HT-29 (cell line): ENCODE data around the gene RTEL1. TPM values are rescaled to one million over a fixed set of nuclear protein-coding genes. Genes with fewer than 3 reads are reported as not detected.

Source experiments
- DNase-seq: peaks from one replicate; pipeline ENCODE4 v3.0.0-alpha.2; 2015; ENCODE audit warnings: low spot score
- total RNA-seq: library from RNA; depleted of rRNA; stranded (reverse); fragments of >200 nt; shearing (Covaris generic); gene quantifications from 2 replicates; pipeline ENCODE4 v1.2.3, GENCODE V29; 2014

RTEL1 gene
- total RNA-seq, 1 experiment from 2014 or later, result 55.1 TPM

DNA sequence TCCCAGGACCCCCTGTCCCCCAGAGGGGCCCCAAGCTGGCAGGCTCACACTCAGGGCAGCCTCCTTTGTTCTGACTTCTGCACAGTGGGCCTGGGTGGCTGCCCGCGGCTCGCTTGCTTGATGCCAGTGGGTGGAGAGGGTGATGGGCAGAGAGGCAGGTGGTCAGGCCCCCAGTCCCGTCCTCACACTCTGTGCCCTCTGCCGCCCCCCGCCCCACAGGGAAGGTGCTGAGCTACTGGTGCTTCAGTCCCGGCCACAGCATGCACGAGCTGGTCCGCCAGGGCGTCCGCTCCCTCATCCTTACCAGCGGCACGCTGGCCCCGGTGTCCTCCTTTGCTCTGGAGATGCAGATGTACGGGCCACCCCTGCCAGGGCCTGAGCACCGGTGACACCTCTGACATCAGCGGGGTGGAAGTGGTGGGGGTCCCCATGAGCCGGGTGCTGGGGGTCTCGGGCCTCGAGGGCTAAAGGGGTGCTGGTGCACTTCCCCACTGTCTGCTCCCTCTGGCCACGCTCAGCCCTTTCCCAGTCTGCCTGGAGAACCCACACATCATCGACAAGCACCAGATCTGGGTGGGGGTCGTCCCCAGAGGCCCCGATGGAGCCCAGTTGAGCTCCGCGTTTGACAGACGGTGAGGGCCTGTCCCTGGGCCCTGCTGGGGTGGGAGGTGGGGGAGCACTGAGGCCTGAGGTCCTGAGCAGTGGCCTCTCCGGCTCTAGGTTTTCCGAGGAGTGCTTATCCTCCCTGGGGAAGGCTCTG is 29.5 kb downstream of the RTEL1 start:
- DNase-seq, result no peak

DNA sequence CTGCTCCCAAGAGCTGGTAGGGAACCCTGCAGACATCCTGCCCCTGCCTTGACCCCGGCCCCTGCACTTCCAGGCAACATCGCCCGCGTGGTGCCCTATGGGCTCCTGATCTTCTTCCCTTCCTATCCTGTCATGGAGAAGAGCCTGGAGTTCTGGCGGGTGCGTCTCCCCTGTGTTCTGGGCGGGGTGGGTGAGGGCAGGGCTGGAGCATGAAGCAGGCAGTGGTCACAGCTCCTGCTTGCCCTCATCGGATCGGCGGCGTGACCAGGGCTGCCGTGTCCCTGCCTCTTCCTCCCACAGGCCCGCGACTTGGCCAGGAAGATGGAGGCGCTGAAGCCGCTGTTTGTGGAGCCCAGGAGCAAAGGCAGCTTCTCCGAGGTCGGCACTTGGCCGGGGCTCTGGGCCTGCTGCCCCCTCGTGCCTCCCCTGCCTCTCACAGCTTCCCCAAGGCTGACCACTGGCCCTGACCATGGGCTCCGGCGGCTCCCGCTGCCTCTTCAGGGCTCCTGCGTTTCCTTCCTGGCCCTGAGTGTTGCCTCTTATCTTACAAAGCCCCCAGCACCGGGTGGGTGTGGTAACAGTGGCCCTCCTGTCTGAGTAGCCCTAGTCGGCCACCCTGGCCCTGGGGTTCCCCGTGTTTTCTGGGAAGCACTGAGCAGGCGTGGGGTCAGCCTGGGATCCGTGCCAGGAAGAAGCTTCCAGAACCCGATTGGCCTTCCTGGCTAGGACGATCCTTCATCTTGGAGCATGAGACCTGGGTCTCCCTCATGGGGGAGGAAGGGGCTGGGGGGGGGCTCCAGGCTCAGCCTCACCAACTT is 30.3 kb downstream of the RTEL1 start:
- no peak for DNase-seq

DNA sequence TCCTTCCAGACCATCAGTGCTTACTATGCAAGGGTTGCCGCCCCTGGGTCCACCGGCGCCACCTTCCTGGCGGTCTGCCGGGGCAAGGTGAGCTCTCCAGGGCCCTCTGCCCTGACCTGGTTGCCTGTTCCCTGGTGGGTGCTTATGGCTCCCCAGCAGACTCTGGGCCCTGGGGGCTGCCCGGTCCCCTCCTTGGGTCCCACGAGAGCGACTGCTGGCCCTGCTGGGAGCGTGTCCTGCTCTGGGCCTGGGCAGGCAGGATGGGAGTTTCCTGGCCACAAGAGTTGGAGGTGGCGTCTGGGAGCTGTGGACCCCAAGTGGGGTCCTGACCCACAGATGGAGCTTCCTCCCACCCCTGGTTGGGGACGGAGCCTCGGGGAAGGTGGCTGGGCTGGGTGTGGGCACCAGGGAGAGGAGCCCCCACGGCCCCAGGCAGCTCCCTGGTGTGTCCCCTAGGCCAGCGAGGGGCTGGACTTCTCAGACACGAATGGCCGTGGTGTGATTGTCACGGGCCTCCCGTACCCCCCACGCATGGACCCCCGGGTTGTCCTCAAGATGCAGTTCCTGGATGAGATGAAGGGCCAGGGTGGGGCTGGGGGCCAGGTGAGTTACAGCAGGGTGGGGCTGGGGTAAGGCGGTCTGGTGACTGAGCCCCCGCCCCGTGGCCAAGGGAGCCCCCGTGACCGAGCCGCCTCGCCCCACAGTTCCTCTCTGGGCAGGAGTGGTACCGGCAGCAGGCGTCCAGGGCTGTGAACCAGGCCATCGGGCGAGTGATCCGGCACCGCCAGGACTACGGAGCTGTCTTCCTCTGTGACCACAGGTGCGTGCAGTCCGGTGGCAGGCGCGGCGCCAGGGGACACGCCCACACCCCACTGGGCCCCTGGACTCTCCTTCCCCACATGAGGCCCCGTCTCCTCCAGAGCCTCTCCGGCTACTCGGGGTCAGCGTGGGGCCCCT is 31.2 kb downstream of the RTEL1 start:
- no peak for DNase-seq

DNA sequence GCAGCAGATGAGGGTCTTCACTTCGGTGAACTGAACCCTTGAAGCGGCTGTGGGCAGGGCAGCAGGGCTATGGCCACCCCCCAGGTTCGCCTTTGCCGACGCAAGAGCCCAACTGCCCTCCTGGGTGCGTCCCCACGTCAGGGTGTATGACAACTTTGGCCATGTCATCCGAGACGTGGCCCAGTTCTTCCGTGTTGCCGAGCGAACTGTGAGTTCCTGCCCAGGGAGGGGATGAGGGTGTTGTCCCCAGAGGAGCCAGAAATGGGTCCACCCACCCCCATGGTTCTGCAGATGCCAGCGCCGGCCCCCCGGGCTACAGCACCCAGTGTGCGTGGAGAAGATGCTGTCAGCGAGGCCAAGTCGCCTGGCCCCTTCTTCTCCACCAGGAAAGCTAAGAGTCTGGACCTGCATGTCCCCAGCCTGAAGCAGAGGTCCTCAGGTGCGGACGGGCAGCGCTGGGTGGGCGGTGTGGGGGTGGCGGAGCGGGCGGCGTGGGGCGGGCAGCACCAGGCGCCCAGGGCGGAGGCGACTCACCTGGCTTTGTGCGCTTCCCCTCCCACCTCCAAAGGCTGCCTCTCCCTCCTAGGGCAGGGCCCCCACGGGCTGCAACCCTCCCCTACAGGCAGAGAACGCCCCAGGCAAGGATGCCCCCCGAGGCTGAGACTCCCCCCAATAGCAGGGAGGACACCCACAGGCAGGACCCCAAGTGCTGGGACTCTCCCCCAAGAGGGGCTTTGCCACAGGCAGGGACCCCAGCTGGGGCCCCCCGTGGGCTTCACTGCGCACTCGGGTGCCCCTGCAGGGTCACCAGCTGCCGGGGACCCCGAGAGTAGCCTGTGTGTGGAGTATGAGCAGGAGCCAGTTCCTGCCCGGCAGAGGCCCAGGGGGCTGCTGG is 32.1 kb downstream of the RTEL1 start:
- DNase-seq, result no peak

DNA sequence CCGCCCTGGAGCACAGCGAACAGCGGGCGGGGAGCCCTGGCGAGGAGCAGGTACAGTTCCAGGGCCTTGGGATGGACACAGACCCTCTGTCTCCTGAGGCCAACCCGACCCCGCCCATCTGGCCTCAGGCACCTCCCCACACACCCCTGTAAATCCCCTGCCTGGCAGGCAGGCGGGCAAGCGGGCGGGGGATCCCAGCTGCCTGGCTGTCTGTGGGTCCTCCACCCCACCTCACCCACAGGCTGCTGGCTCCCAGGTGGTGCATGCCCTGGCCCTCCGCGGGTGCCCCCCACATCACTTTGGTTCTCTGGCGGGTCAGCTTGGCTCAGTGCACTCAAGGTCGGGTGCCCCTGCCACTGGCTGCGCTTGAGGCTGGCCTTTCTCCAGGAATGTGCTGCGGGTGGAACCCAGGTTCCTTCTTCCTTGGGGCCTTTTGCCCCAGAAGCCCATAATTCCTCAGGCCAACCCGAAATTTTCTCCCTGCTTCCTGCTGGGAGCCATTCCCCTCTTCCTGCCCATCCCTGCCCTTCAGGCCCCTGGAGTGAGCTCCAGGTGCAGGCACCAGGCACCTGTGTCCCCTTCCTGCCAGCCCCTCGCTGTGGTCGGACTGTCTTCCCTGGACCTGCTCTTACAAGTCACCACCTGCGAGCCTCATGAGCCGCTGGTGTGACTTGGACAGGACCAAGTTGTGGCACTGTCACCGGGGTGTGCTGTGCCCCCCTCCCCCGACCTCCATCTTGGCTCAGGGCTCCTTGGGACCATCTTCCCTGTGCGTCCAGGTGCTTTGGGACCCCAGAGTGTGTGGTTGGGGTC is 33.0 kb downstream of the RTEL1 start:
- peak; percentile 69 for DNase-seq

DNA sequence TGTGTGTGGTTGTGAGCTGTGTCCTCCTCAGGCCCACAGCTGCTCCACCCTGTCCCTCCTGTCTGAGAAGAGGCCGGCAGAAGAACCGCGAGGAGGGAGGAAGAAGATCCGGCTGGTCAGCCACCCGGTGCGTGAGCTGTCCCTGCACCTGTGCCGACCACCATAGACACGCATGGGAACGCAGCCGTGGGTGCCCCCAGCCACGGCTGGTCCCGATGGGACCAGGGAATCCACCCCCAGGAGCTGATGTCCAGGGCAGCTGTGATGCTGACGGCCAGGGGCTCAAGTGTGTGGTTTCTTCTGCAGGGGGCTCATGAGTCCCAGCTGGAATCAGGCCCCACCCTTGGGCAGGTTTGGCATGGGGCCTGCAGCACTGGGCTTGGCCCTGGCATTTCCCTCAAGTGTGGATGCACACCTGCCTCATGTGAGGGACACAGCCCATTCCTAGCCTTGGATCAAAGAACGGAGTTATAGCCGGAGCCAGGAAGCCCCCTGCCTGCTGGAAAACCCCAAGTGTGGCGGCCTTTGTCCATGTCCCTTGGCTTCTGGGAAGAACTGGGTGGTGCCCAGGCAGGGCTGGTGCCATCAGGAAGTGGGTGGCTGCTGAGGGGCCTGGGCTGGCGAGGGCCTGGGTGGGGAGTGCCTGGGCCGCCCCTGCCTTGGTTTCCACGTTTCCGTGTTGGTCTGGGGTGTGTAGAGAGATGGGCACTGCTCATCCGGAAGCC is 33.8 kb downstream of the RTEL1 start:
- no peak for DNase-seq

DNA sequence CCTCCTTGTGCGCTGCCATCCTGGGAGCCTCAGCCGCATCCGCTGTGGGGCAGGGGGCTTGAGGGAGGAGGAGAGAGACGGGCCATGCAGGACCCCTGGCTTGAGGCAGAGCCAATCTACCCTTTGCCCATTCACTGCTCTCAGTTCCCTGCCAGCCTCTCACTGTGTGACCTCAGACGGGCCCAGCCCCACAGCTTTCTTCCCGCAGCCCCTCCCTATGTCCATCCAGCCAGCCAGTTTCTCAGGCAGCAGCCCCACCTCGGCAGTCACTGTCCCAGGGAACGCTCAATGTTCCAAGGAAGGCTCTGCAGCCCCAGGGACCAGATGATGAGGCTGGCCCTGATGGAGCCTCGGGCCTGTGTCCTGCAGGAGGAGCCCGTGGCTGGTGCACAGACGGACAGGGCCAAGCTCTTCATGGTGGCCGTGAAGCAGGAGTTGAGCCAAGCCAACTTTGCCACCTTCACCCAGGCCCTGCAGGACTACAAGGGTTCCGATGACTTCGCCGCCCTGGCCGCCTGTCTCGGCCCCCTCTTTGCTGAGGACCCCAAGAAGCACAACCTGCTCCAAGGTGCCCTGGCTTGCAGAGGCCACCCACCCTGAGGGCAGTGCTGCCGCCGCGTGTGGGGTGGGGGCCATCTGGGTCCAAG is 34.4 kb downstream of the RTEL1 start:
- peak; percentile 81 for DNase-seq

DNA sequence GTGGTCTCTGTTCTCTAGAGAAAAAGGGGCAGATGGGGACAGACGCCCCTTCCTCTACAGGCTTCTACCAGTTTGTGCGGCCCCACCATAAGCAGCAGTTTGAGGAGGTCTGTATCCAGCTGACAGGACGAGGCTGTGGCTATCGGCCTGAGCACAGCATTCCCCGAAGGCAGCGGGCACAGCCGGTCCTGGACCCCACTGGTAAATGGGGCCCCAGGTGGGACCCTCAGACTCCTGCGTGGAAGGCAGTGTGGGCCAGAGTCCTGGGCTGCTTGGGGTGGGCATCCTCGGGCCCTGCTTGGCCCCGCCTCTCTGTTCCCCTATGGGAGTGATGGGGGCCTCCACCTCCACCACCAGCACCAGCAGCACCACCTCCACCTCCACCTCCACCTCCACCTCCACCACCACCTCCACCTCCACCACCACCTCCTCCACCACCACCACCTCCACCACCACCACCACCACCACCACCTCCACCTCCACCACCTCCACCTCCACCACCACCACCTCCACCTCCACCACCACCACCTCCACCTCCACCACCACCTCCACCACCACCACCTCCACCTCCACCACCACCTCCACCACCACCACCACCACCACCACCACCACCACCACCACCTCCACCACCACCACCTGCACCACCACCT is 35.1 kb downstream of the RTEL1 start:
- DNase-seq, result no peak

DNA sequence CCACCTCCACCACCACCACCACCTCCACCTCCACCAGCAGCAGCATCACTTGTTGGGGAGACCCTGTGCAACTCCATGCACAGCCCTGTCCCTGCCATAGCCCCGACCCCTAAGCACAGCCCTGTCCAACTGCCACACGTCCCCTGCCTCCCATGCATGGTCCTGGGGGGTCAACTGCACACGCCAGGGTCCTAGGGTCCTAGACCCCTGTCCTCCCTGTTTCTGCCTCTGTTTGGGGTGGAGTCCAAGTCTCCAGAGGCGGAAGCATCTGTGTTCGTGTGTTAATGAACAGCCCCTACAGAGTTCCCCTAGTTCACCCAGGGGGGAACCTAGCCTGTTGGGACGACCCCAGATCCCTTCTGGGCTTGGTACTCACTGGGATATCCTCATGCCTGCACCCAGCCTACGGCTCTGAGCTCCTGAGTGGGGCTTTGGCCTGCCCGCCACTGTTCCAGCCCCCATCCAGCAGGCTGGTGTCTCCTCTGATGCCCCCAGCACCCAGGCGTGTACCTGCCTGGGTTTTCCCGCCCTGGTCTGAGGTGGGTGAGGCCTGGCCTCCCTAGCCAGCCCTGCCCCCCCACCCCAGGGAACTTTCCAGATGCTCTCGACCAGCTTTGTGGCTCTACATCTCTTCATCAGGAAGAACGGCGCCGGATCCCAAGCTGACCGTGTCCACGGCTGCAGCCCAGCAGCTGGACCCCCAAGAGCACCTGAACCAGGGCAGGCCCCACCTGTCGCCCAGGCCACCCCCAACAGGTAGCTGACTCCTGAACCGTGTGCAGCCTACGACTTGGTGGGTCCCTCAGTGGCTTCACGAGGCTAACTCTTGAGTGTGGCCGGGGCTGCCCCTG is 35.8 kb downstream of the RTEL1 start:
- DNase-seq, result no peak

DNA sequence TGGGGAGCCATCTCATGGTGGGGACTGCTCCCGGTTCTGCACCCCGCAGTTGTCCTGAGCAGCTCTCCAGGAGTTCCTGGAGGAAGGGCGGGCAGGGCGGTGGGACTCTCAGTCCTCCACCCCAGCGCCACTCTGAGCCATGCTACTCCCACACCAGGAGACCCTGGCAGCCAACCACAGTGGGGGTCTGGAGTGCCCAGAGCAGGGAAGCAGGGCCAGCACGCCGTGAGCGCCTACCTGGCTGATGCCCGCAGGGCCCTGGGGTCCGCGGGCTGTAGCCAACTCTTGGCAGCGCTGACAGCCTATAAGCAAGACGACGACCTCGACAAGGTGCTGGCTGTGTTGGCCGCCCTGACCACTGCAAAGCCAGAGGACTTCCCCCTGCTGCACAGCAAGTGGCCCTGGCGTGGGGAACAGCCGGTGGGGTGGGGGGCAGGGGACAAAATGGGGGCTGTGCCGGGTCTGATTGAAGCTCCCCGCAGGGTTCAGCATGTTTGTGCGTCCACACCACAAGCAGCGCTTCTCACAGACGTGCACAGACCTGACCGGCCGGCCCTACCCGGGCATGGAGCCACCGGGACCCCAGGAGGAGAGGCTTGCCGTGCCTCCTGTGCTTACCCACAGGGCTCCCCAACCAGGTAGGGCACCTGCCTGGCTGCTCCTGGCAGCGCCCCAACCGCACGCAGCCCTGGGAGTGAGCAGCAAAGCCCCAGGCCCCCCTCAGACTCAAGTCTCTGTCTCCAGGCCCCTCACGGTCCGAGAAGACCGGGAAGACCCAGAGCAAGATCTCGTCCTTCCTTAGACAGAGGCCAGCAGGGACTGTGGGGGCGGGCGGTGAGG is 36.7 kb downstream of the RTEL1 start:
- DNase-seq, result no peak

DNA sequence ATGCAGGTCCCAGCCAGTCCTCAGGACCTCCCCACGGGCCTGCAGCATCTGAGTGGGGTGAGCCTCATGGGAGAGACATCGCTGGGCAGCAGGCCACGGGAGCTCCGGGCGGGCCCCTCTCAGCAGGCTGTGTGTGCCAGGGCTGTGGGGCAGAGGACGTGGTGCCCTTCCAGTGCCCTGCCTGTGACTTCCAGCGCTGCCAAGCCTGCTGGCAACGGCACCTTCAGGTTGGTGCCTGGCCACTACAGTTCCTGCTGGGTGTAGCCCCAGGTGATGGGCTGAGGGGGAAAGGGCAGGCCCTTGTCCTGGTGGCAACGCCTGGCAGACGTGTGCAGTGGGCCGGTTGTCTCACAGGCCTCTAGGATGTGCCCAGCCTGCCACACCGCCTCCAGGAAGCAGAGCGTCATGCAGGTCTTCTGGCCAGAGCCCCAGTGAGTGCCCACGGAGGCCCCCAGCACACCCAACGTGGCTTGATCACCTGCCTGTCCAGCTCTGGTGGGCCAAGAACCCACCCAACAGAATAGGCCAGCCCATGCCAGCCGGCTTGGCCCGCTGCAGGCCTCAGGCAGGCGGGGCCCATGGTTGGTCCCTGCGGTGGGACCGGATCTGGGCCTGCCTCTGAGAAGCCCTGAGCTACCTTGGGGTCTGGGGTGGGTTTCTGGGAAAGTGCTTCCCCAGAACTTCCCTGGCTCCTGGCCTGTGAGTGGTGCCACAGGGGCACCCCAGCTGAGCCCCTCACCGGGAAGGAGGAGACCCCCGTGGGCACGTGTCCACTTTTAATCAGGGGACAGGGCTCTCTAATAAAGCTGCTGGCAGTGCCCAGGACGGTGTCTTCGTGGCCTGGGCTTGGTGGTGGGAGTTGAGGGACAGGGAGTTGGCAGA is 37.6 kb downstream of the RTEL1 start:
- no peak for DNase-seq

DNA sequence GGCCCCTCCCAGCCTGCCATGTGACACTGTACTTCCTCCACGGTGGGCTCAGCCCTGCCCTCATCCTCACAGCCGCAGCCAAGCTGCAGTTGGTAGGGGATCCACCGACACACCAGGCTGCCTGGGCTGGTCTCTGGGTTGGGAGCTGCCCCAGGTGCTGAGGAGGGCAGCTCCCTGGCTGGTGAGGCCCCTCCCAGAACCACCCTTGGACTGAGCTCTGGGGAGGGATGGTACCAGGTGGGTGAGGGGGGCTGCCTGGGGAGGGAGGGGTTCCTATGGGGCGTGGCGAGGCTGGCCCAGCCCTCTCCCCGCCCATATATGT is 38.2 kb downstream of the RTEL1 start:
- DNase-seq, result peak; percentile 56

DNA sequence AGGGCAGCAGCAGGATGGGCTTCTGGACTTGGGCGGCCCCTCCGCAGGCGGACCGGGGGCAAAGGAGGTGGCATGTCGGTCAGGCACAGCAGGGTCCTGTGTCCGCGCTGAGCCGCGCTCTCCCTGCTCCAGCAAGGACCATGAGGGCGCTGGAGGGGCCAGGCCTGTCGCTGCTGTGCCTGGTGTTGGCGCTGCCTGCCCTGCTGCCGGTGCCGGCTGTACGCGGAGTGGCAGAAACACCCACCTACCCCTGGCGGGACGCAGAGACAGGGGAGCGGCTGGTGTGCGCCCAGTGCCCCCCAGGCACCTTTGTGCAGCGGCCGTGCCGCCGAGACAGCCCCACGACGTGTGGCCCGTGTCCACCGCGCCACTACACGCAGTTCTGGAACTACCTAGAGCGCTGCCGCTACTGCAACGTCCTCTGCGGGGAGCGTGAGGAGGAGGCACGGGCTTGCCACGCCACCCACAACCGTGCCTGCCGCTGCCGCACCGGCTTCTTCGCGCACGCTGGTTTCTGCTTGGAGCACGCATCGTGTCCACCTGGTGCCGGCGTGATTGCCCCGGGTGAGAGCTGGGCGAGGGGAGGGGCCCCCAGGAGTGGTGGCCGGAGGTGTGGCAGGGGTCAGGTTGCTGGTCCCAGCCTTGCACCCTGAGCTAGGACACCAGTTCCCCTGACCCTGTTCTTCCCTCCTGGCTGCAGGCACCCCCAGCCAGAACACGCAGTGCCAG is 38.7 kb downstream of the RTEL1 start, which contains the start of gene TNFRSF6B:
TNFRSF6B (plus strand) TSS at position 25 of the 729 bp plus-strand sequence; CDS start at position 141, 116 bp downstream.
- DNase-seq, result no peak

DNA sequence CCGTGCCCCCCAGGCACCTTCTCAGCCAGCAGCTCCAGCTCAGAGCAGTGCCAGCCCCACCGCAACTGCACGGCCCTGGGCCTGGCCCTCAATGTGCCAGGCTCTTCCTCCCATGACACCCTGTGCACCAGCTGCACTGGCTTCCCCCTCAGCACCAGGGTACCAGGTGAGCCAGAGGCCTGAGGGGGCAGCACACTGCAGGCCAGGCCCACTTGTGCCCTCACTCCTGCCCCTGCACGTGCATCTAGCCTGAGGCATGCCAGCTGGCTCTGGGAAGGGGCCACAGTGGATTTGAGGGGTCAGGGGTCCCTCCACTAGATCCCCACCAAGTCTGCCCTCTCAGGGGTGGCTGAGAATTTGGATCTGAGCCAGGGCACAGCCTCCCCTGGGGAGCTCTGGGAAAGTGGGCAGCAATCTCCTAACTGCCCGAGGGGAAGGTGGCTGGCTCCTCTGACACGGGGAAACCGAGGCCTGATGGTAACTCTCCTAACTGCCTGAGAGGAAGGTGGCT is 39.3 kb downstream of the RTEL1 start:
- DNase-seq, result no peak
